HUES6 (cell line): ENCODE data around the gene EPS8.

ENCODE experiments used
- H3K27ac ChIP-seq: 2 replicates; pipeline ENCODE4 v1.7.0; 2013; ENCODE audit warnings: low read depth, mild to moderate bottlenecking, low read length, inconsistent platforms
- H3K27me3 ChIP-seq: 2 replicates; pipeline ENCODE4 v1.6.1; 2013; ENCODE audit warnings: low read length; ENCODE audit not compliant: control insufficient read depth, insufficient read depth
- H3K36me3 ChIP-seq: 2 replicates; pipeline ENCODE4 v1.6.1; 2013; ENCODE audit warnings: low read length; ENCODE audit not compliant: control insufficient read depth, insufficient read depth
- H3K4me1 ChIP-seq: 2 replicates; pipeline ENCODE4 v1.6.1; 2013; ENCODE audit warnings: low read length; ENCODE audit not compliant: control insufficient read depth, insufficient read depth
- H3K4me3 ChIP-seq: 2 replicates; pipeline ENCODE4 v1.5.1; 2013; ENCODE audit warnings: low read depth, low read length
- H3K9ac ChIP-seq: one replicate; pipeline ENCODE4 v1.6.1; 2013; ENCODE audit warnings: mild to moderate bottlenecking, low read length
- H3K9me3 ChIP-seq: 2 replicates; pipeline ENCODE4 v1.6.1; 2013; ENCODE audit warnings: low read depth, low read length; ENCODE audit not compliant: control insufficient read depth, insufficient read depth

The EPS8 gene

GRCh38 chr12:15819644-15820437 lies 30.7 kb upstream of the EPS8 start:
- no peaks in the 10 kb centered on the region for H3K9me3 ChIP-seq

GRCh38 chr12:15818418-15818817 lies 29.2 kb upstream of the EPS8 start:
- Histone ChIP-seq H3K27ac (no peak overlapping the region), H3K4me3 (no peak overlapping the region), H3K27me3 (no peaks in the 10 kb centered on the region), H3K9ac (no peak overlapping the region), H3K36me3 (no peaks in the 10 kb centered on the region), H3K9me3 (no peaks in the 10 kb centered on the region), H3K4me1 (no peaks in the 10 kb centered on the region)

More at GRCh38 chr12:15819644-15820437, 30.7 kb upstream of the EPS8 start:
- Histone ChIP-seq H3K4me1 (no peaks in the 10 kb centered on the region), H3K27ac (no peak overlapping the region), H3K36me3 (no peaks in the 10 kb centered on the region), H3K9ac (no peak overlapping the region), H3K27me3 (no peaks in the 10 kb centered on the region), H3K4me3 (no peak overlapping the region)

- no peaks in the 10 kb centered on the region for H3K9me3 ChIP-seq
- H3K36me3 ChIP-seq: no peaks in the 10 kb centered on the region
These were observed 26.5 kb upstream of the EPS8 start for GRCh38 chr12:15815730-15816129.

GRCh38 chr12:15811214-15812127 lies 22.3 kb upstream of the EPS8 start:
- no peaks in the 10 kb centered on the region for H3K27me3 ChIP-seq
- no peak overlapping the region for H3K4me3 ChIP-seq
- no peaks in the 10 kb centered on the region for H3K36me3 ChIP-seq
- no peaks in the 10 kb centered on the region for H3K9me3 ChIP-seq
- no peak overlapping the region for H3K9ac ChIP-seq
- no peaks in the 10 kb centered on the region for H3K4me1 ChIP-seq
- H3K27ac ChIP-seq: no peak overlapping the region

More at GRCh38 chr12:15815730-15816129, 26.5 kb upstream of the EPS8 start:
- Histone ChIP-seq H3K27ac (no peak overlapping the region), H3K4me1 (no peaks in the 10 kb centered on the region), H3K27me3 (no peaks in the 10 kb centered on the region), H3K4me3 (no peak overlapping the region), H3K9ac (no peak overlapping the region)

GRCh38 chr12:15808652-15809051 lies 19.5 kb upstream of the EPS8 start:
- Histone ChIP-seq H3K36me3 (no peaks in the 10 kb centered on the region), H3K27ac (no peak overlapping the region), H3K27me3 (no peaks in the 10 kb centered on the region), H3K4me1 (no peaks in the 10 kb centered on the region), H3K4me3 (no peak overlapping the region), H3K9ac (no peak overlapping the region), H3K9me3 (no peaks in the 10 kb centered on the region)

GRCh38 chr12:15808250-15808649 lies 19.1 kb upstream of the EPS8 start:
- Histone ChIP-seq H3K27ac (no peak overlapping the region), H3K9me3 (no peaks in the 10 kb centered on the region), H3K4me3 (no peak overlapping the region), H3K9ac (no peak overlapping the region), H3K36me3 (no peaks in the 10 kb centered on the region), H3K27me3 (no peaks in the 10 kb centered on the region), H3K4me1 (no peaks in the 10 kb centered on the region)

GRCh38 chr12:15806826-15807225 lies 17.6 kb upstream of the EPS8 start:
- Histone ChIP-seq H3K27me3 (no peaks in the 10 kb centered on the region), H3K9me3 (no peaks in the 10 kb centered on the region), H3K4me1 (no peaks in the 10 kb centered on the region), H3K27ac (no peak overlapping the region), H3K36me3 (no peaks in the 10 kb centered on the region), H3K9ac (no peak overlapping the region), H3K4me3 (no peak overlapping the region)

GRCh38 chr12:15801770-15802744 lies 12.9 kb upstream of the EPS8 start:
- Histone ChIP-seq H3K27ac (no peak overlapping the region), H3K9me3 (no peaks in the 10 kb centered on the region), H3K36me3 (no peaks in the 10 kb centered on the region), H3K9ac (no peak overlapping the region), H3K4me3 (no peak overlapping the region), H3K4me1 (no peaks in the 10 kb centered on the region), H3K27me3 (no peaks in the 10 kb centered on the region)

GRCh38 chr12:15800278-15800677 lies 11.1 kb upstream of the EPS8 start:
- H3K36me3 ChIP-seq: no peaks in the 10 kb centered on the region
- no peaks in the 10 kb centered on the region for H3K27me3 ChIP-seq
- no peak overlapping the region for H3K9ac ChIP-seq
- H3K4me3 ChIP-seq: no peak overlapping the region
- no peak overlapping the region for H3K27ac ChIP-seq
- H3K9me3 ChIP-seq: no peaks in the 10 kb centered on the region
- H3K4me1 ChIP-seq: no peaks in the 10 kb centered on the region

GRCh38 chr12:15797818-15798217 lies 8.6 kb upstream of the EPS8 start:
- H3K27me3 ChIP-seq: no peaks in the 10 kb centered on the region
- H3K36me3 ChIP-seq: no peaks in the 10 kb centered on the region
- H3K9ac ChIP-seq: no peak overlapping the region
- H3K4me3 ChIP-seq: no peak overlapping the region
- no peak overlapping the region for H3K27ac ChIP-seq
- no peaks in the 10 kb centered on the region for H3K9me3 ChIP-seq
- no peaks in the 10 kb centered on the region for H3K4me1 ChIP-seq
